Ascending aorta (tissue), 2 donors: ENCODE measurements around the gene RYR3. TPM values are rescaled to one million over a fixed set of nuclear protein-coding genes. Genes with fewer than 3 reads are reported as not detected.

Experiments
- DNase-seq, 2 donors: peaks; one replicate each; pipeline ENCODE4 v3.0.0-alpha.2; 2019; ENCODE audit warnings: low spot score in 2 of 2
- H3K27ac ChIP-seq, 2 donors: fragments of 200-600 bp; sonication (generic); one replicate each; pipeline ENCODE4 v1.5.1; 2016 to 2017; ENCODE audit warnings: mild to moderate bottlenecking in 1 of 2
- H3K27me3 ChIP-seq: fragments of 200-600 bp; sonication (generic); one replicate; pipeline ENCODE4 v1.5.1; 2017
- H3K36me3 ChIP-seq, 2 donors: fragments of 200-600 bp; sonication (generic); one replicate each; pipeline ENCODE4 v1.5.1; 2016
- H3K4me1 ChIP-seq, 2 donors: fragments of 200-600 bp; sonication (generic); one replicate each; pipeline ENCODE4 v1.5.1; 2016 to 2017; ENCODE audit warnings: mild to moderate bottlenecking in 1 of 2
- H3K4me3 ChIP-seq, 2 donors: fragments of 200-600 bp; sonication (generic); one replicate each; pipeline ENCODE4 v1.5.1; 2016 to 2017; ENCODE audit warnings: mild to moderate bottlenecking in 1 of 2
- H3K9me3 ChIP-seq, 2 donors: fragments of 200-600 bp; sonication (generic); one replicate each; pipeline ENCODE4 v1.5.1; 2016
- CTCF ChIP-seq, 3 experiments: fragments of 200-600 bp in 2 of 3; fragments of 450-650 bp in 1 of 3; sonication (generic) in 2 of 3; IDR thresholded peaks; one replicate each; pipeline ENCODE4 v1.5.1; 2016 to 2019; ENCODE audit warnings: antibody characterized with exemption in 3 of 3, mild to moderate bottlenecking in 1 of 3, moderate library complexity in 1 of 3
- intact Hi-C: fragments of 100-400 bp; cut with DNase I; formaldehyde crosslinking; loops from one replicate; pipeline ENCODE4 v1.15.1; 2023
- total RNA-seq: library from RNA; depleted of rRNA; stranded (reverse); fragments of >200 nt; gene quantifications from one replicate; pipeline ENCODE4 v1.1.0, GENCODE V29; 2016

The RYR3 gene
- total RNA-seq, 1 donor from 2014 or later, result 3.1 TPM

- Histone ChIP-seq H3K4me3 (no peak overlapping the region), H3K9me3 (no peaks in the 10 kb centered on the region), H3K27me3 (no peaks in the 10 kb centered on the region), H3K4me1 (no peaks in the 10 kb centered on the region), H3K36me3 (peaks cover 0 to 2% of the 10 kb centered on the region in 2 donors), H3K27ac (no peak overlapping the region)
- TF ChIP-seq CTCF (IDR thresholded peaks at IDR 0.05), result no peak
- intact Hi-C loops, result no loop called here
- no peak for DNase-seq
Observed at GRCh38 chr15:33766389-33766788, 455.6 kb downstream of the RYR3 start.

- H3K36me3 ChIP-seq, result peaks cover 0 to 2% of the 10 kb centered on the region in 2 donors
Observed at GRCh38 chr15:33768670-33769190, 458.0 kb downstream of the RYR3 start.

GRCh38 chr15:33773969-33774368 lies 463.2 kb downstream of the RYR3 start:
- no peaks in the 10 kb centered on the region for H3K4me1 ChIP-seq
- H3K27me3 ChIP-seq, result no peaks in the 10 kb centered on the region
- no peaks in the 10 kb centered on the region for H3K36me3 ChIP-seq
- intact Hi-C loops, result no loop called here
- no peak for TF ChIP-seq CTCF (IDR thresholded peaks at IDR 0.05)
- no peak for DNase-seq
- H3K4me3 ChIP-seq, result no peak overlapping the region
- no peaks in the 10 kb centered on the region for H3K9me3 ChIP-seq
- no peak overlapping the region for H3K27ac ChIP-seq

More at GRCh38 chr15:33768670-33769190, 458.0 kb downstream of the RYR3 start:
- intact Hi-C loops, result no loop called here
- Histone ChIP-seq H3K4me1 (no peaks in the 10 kb centered on the region), H3K27me3 (no peaks in the 10 kb centered on the region), H3K9me3 (no peaks in the 10 kb centered on the region), H3K27ac (no peak overlapping the region), H3K4me3 (no peak overlapping the region)
- no peak for DNase-seq
- no peak for TF ChIP-seq CTCF (IDR thresholded peaks at IDR 0.05)

- no peaks in the 10 kb centered on the region for H3K9me3 ChIP-seq
- no peak overlapping the region for H3K4me3 ChIP-seq
- intact Hi-C loops, result no loop called here
- H3K4me1 ChIP-seq, result no peaks in the 10 kb centered on the region
- no peaks in the 10 kb centered on the region for H3K27me3 ChIP-seq
- no peak for DNase-seq
- no peaks in the 10 kb centered on the region for H3K36me3 ChIP-seq
- TF ChIP-seq CTCF (IDR thresholded peaks at IDR 0.05), result no peak
- H3K27ac ChIP-seq, result no peak overlapping the region
Observed at GRCh38 chr15:33778852-33779251, 468.1 kb downstream of the RYR3 start.

GRCh38 chr15:33780011-33780768 lies 469.4 kb downstream of the RYR3 start:
- no peak overlapping the region for H3K4me3 ChIP-seq
- no peaks in the 10 kb centered on the region for H3K27me3 ChIP-seq
- no peaks in the 10 kb centered on the region for H3K36me3 ChIP-seq
- no peaks in the 10 kb centered on the region for H3K9me3 ChIP-seq
- H3K27ac ChIP-seq, result no peak overlapping the region
- no peak for DNase-seq
- no peaks in the 10 kb centered on the region for H3K4me1 ChIP-seq
- intact Hi-C loops, result no loop called here
- TF ChIP-seq CTCF (IDR thresholded peaks at IDR 0.05), result no peak
